Ascending aorta (tissue), 2 donors: ENCODE data around the gene MGAT4C. TPM values are rescaled to one million over a fixed set of nuclear protein-coding genes. Genes with fewer than 3 reads are reported as not detected.

Experiments
- DNase-seq, 2 donors: peaks; one replicate each; pipeline ENCODE4 v3.0.0-alpha.2; 2019; ENCODE audit warnings: low spot score in 2 of 2
- H3K27ac ChIP-seq, 2 donors: fragments of 200-600 bp; sonication (generic); one replicate each; pipeline ENCODE4 v1.5.1; 2016 to 2017; ENCODE audit warnings: mild to moderate bottlenecking in 1 of 2
- H3K27me3 ChIP-seq: fragments of 200-600 bp; sonication (generic); one replicate; pipeline ENCODE4 v1.5.1; 2017
- H3K36me3 ChIP-seq, 2 donors: fragments of 200-600 bp; sonication (generic); one replicate each; pipeline ENCODE4 v1.5.1; 2016
- H3K4me1 ChIP-seq, 2 donors: fragments of 200-600 bp; sonication (generic); one replicate each; pipeline ENCODE4 v1.5.1; 2016 to 2017; ENCODE audit warnings: mild to moderate bottlenecking in 1 of 2
- H3K4me3 ChIP-seq, 2 donors: fragments of 200-600 bp; sonication (generic); one replicate each; pipeline ENCODE4 v1.5.1; 2016 to 2017; ENCODE audit warnings: mild to moderate bottlenecking in 1 of 2
- H3K9me3 ChIP-seq, 2 donors: fragments of 200-600 bp; sonication (generic); one replicate each; pipeline ENCODE4 v1.5.1; 2016
- intact Hi-C: fragments of 100-400 bp; cut with DNase I; formaldehyde crosslinking; loops from one replicate; pipeline ENCODE4 v1.15.1; 2023
- total RNA-seq: library from RNA; depleted of rRNA; stranded (reverse); fragments of >200 nt; gene quantifications from one replicate; pipeline ENCODE4 v1.1.0, GENCODE V29; 2016
- TF ChIP-seq, protein P1 (sequence below), 3 experiments: fragments of 200-600 bp in 2 of 3; fragments of 450-650 bp in 1 of 3; sonication (generic) in 2 of 3; IDR thresholded peaks; one replicate each; pipeline ENCODE4 v1.5.1; 2016 to 2019; ENCODE audit warnings: antibody characterized with exemption in 3 of 3, mild to moderate bottlenecking in 1 of 3, moderate library complexity in 1 of 3

MGAT4C gene
- total RNA-seq, 1 donor from 2014 or later = not detected

- Histone ChIP-seq H3K27ac (no peak overlapping the region), H3K4me1 (no peaks in the 10 kb centered on the region), H3K27me3 (no peaks in the 10 kb centered on the region), H3K9me3 (no peaks in the 10 kb centered on the region), H3K36me3 (no peaks in the 10 kb centered on the region), H3K4me3 (no peak overlapping the region)
- intact Hi-C loops = no loop called here
- DNase-seq = no peak
- TF ChIP-seq, protein P1, sequence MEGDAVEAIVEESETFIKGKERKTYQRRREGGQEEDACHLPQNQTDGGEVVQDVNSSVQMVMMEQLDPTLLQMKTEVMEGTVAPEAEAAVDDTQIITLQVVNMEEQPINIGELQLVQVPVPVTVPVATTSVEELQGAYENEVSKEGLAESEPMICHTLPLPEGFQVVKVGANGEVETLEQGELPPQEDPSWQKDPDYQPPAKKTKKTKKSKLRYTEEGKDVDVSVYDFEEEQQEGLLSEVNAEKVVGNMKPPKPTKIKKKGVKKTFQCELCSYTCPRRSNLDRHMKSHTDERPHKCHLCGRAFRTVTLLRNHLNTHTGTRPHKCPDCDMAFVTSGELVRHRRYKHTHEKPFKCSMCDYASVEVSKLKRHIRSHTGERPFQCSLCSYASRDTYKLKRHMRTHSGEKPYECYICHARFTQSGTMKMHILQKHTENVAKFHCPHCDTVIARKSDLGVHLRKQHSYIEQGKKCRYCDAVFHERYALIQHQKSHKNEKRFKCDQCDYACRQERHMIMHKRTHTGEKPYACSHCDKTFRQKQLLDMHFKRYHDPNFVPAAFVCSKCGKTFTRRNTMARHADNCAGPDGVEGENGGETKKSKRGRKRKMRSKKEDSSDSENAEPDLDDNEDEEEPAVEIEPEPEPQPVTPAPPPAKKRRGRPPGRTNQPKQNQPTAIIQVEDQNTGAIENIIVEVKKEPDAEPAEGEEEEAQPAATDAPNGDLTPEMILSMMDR (IDR thresholded peaks at IDR 0.05) = no peak
These were observed 6.9 kb downstream of the MGAT4C start for GRCh38 chr12:86249276-86249675.

DNA sequence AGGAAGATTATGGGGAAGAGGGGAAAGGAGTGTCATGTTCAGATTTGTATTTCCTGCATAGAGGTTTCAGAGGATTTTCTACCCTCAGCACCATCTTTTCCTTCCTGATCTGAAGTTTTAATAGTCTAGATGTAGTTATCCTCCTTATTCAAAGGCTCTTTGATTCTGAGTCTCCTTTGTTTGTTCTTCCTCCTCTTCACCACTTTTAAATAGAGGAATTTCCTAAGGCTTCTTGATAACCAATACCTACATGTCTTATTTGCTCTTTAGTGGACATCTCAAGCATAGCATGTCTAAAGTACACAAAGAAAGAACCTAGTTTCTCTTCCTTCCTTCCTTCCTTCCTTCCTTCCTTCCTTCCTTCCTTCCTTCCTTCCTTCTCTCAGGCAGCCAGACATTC lies 8.3 kb downstream of the MGAT4C start:
- H3K27ac ChIP-seq = no peak overlapping the region
- no peak for DNase-seq
- no peak overlapping the region for H3K4me3 ChIP-seq
- H3K9me3 ChIP-seq = no peaks in the 10 kb centered on the region
- no peaks in the 10 kb centered on the region for H3K27me3 ChIP-seq
- TF ChIP-seq, protein P1 (IDR thresholded peaks at IDR 0.05) = no peak
- intact Hi-C loops = no loop called here
- no peaks in the 10 kb centered on the region for H3K4me1 ChIP-seq
- no peaks in the 10 kb centered on the region for H3K36me3 ChIP-seq

- H3K27ac ChIP-seq = no peak overlapping the region
- intact Hi-C loops = no loop called here
- no peak overlapping the region for H3K4me3 ChIP-seq
- DNase-seq = no peak
- no peaks in the 10 kb centered on the region for H3K27me3 ChIP-seq
- H3K9me3 ChIP-seq = no peaks in the 10 kb centered on the region
- no peaks in the 10 kb centered on the region for H3K4me1 ChIP-seq
- TF ChIP-seq, protein P1 (IDR thresholded peaks at IDR 0.05) = no peak
- H3K36me3 ChIP-seq = no peaks in the 10 kb centered on the region
These were observed 14.6 kb downstream of the MGAT4C start for GRCh38 chr12:86241600-86241999.

DNA sequence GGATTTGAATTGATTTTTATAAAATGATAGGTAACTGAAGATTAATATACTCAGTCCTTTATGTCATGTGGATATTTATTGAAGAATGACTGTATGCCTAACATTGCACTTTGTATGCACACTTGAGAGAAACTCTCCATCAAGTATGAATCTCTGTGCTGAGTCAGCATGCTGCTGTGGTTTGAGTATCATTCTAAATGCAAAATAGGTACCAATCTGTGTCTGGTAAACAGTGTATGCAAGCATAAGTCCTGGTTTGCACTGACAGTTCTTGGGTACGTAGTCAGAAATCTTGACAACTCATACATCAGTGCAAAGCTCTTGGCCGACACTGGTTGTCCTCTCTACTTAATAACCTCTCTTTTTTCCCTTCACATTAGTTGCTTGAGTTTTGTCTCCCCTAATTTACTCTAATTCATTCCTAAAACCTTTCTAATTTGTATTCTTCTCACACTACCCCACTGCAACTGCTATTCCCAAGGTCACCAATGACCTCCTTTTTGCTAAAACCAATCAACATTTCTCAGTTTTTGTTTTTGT lies 21.8 kb downstream of the MGAT4C start:
- intact Hi-C loops = no loop called here
- no peak overlapping the region for H3K27ac ChIP-seq
- no peaks in the 10 kb centered on the region for H3K36me3 ChIP-seq
- no peaks in the 10 kb centered on the region for H3K27me3 ChIP-seq
- no peak for DNase-seq
- H3K4me3 ChIP-seq = no peak overlapping the region
- TF ChIP-seq, protein P1 (IDR thresholded peaks at IDR 0.05) = no peak
- H3K9me3 ChIP-seq = no peaks in the 10 kb centered on the region
- H3K4me1 ChIP-seq = no peaks in the 10 kb centered on the region

DNA sequence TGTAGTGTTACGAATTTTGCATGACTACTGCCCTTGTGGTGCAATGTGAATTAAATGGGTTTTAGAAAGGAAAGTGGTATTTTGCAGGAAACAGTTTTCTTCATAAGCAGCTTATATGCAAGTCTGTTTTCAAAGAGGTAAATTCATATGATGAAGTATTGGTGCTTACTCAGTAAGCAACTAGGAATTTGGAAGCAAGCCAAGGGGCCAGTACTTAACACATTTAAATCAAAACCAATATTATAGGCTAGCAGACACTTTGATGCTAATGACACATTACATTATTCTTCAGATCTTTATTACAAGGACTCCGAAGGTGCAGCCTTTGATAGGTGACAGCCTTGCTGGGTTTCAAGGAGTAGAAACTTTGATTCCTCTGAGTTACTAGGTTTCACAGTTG lies 23.1 kb downstream of the MGAT4C start:
- no peak overlapping the region for H3K27ac ChIP-seq
- intact Hi-C loops = no loop called here
- H3K27me3 ChIP-seq = no peaks in the 10 kb centered on the region

More for the DNA sequence above, 23.1 kb downstream of the MGAT4C start:
- Histone ChIP-seq H3K4me1 (no peaks in the 10 kb centered on the region), H3K36me3 (no peaks in the 10 kb centered on the region), H3K4me3 (no peak overlapping the region), H3K9me3 (no peaks in the 10 kb centered on the region)
- no peak for DNase-seq
- TF ChIP-seq, protein P1 (IDR thresholded peaks at IDR 0.05) = no peak
